GM18519 (cell line): Measurements from ENCODE around the gene CD9.
"Not testable (repeated sequence)": the region's sequence is repeated elsewhere in the genome, so short reads cannot be mapped to it uniquely, and the experiment has no call there.

Experiments used
- ATAC-seq: cut with Tn5 transposase; IDR thresholded peaks from one replicate; pipeline ENCODE4 v1.9.1; 2021; ENCODE audit warnings: mild to moderate bottlenecking, moderate library complexity; ENCODE audit not compliant: unreplicated experiment, low FRiP score

Gene CD9

GRCh38 chr12:6200256-6201212, at the start of gene CD9:
CD9 (plus strand) TSS chr12:6200400; CDS start chr12:6200500, 100 bp downstream.
- ATAC-seq = no peak

GRCh38 chr12:6154730-6155459, 45.3 kb upstream of the CD9 start:
- ATAC-seq = no peak

DNA sequence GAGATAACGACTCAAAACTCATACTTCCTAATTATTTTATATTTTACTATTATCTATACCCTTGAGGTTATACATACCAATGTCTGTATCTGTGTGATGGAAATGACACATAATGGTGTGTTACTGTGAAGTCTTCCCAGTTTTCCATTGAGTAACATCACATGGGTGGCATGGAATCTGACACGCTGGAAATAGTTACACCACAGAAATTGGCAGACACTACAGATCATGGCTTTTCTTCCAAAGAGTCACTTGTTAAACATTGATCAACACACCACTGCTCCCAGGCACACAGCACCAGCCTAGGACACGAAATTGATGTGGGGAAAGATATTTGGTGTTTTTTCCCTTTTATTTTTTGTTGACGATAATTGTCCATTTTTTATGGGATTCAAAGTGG, 42.7 kb upstream of the CD9 start:
- no peak for ATAC-seq

DNA sequence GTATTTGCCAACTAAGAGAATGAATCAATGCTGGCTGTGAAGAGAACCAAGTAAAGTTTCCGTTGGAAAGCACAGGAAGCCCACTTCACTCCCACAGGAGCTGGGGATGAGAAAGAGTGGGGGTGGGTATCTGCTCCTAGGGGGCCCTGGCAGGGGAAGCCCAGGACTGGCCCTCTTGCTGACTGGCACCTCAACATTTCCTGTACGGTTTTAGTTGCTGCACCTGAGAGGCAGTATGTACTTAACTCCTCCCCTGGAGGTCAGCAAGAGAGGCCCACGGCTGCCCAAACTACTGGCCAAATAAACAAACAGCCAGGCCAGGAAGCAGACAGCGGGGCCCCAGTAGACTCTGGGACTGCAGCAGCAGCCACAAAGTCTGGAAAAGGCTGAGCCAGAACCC, 41.9 kb upstream of the CD9 start:
- ATAC-seq = no peak

- no peak for ATAC-seq
Observed at GRCh38 chr12:6158749-6159148, 41.5 kb upstream of the CD9 start.

DNA sequence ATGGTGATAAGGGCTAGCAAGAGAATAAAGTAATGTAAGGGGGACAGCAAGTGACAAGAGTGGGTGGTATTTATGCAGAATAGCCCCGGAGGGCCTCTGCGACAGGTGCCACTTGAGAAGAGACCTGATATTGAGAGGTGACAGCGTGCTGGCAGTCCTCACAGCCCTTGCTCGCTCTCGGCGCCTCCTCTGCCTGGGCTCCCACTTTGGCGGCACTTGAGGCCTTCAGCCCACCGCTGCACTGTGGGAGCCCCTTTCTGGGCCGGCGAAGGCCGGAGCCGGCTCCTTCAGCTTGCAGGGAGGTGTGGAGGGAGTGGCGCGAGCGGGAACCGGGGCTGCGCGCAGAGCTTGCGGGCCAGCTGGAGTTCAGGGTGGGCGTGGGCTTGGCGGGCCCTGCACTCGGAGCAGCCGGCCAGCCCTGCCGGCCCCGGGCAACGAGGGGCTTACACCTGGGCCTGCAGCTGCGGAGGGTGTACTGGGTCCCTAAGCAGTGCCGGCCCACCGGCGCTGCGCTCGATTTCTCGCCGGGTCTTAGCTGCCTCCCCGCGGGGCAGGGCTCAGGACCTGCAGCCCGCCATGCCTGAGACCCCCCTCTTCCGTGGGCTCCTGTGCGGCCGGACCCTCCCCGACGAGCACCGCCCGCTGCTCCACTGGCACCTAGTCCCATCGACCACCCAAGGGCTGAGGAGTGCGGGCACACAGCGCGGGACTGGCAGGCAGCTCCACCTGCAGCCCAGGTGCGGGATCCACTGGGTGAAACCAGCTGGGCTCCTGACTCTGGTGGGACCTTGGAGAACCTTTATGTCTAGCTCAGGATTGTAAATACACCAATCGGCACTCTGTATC, 40.8 kb upstream of the CD9 start:
- ATAC-seq = not testable (repeated sequence)

GRCh38 chr12:6160049-6160649, 40.1 kb upstream of the CD9 start:
- ATAC-seq = not testable (repeated sequence)

DNA sequence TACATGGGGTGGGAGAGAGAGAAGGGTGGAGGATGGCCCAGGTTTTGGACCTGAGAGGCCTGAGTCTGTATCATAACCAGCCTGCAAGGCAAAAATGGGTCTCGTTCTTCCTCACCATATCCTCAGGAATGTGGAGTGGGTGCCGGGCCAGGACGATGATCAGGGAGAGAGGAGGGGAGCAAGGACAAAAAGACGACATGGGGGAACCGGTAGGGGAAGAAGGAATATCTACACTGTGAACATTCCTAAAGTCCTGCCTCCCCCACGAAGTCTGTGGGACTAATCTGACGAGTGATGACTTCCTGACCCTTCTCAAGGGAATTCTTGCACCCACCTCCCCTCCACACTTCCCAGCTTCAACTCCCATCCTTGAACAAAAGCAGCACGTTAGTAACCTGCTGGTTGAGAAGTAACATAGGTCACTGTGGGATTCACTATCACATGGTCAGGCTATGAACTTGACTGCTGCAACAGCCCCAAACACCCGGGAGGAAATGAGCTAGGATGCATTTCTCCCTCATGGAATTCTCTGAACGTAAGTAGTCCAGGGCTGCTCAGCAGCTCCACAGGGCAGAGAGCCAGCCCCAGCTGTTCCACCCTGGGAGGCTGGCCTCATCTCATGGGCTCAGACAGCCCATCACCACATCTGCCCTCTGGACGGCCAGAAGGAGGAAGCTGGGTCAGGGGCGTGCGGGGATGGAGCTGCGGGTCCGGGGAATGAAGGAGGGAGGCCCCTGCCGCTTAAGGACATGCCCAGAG, 38.9 kb upstream of the CD9 start:
- ATAC-seq = no peak

GRCh38 chr12:6163416-6164060, 36.7 kb upstream of the CD9 start:
- ATAC-seq = no peak

GRCh38 chr12:6165395-6165794, 34.8 kb upstream of the CD9 start:
- ATAC-seq = no peak

- ATAC-seq = no peak
Observed at GRCh38 chr12:6166808-6167207, 33.4 kb upstream of the CD9 start.

GRCh38 chr12:6167327-6168280, 32.6 kb upstream of the CD9 start:
- ATAC-seq = peak; percentile 60

- no peak for ATAC-seq
Observed at GRCh38 chr12:6171409-6172015, 28.7 kb upstream of the CD9 start.

- ATAC-seq = no peak
Observed at GRCh38 chr12:6172086-6172485, 28.1 kb upstream of the CD9 start.

DNA sequence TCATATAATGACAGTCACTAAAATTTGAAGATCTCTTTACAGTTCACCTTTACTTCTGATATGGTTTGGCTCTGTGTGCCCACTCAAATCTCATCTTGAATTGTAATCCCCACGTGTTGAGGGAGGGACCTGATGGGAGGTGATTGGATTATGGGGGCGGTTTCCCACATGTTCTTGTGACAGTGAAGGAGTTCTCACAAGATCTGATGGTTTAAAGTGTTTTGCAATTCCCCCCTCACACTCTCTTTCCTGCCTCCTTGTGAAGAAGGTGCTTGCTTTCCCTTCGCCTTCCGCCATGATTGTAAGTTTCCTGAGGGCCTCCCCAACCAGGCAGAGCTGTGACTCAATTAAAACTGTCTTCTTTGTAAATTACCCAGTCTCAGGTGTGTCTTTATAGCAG, 27.3 kb upstream of the CD9 start:
- ATAC-seq = no peak

GRCh38 chr12:6177642-6178358, 22.4 kb upstream of the CD9 start:
- no peak for ATAC-seq
